H1 (cell line): ENCODE results near the gene FARSB. TPM values are rescaled to one million over a fixed set of nuclear protein-coding genes. Genes with fewer than 3 reads are reported as not detected.

ENCODE experiments used
- CTCF ChIA-PET: fragments of 300-600 bp; sonication (Branson Sonifier 250); formaldehyde crosslinking; loops from one replicate; lab custom pipeline; 2021; ENCODE audit not compliant: partially characterized antibody; lab: Charles Lee
- POLR2A ChIA-PET: fragments of 300-600 bp; sonication (Branson Sonifier 250); formaldehyde crosslinking; loops from one replicate; lab custom pipeline; 2021; ENCODE audit warnings: inconsistent platforms; ENCODE audit not compliant: partially characterized antibody; lab: Charles Lee
- DNase-seq, 2 experiments: peaks; one replicate each; pipeline versions ENCODE4 v3.0.0 to v3.0.0-alpha.2; 2010 to 2022; ENCODE audit warnings: low spot score in 2 of 2, low read depth in 1 of 2, mixed read lengths in 1 of 2
- FAIRE-seq: peaks from 2 replicates; lab custom pipeline; 2011; peaks lifted over from hg19 to GRCh38; lab: Jason Lieb, UNC
- H2AFZ ChIP-seq: 2 replicates; pipeline ENCODE4 v1.8.1; 2012; ENCODE audit warnings: low read length, inconsistent platforms
- H2AK5ac ChIP-seq: 2 replicates; pipeline ENCODE4 v1.6.1; 2013; ENCODE audit warnings: low read depth, low read length
- H2BK120ac ChIP-seq: replicated peaks from 2 replicates; pipeline ENCODE3; 2013; ENCODE audit warnings: low read depth, low read length, inconsistent platforms
- H2BK12ac ChIP-seq: 2 replicates; pipeline ENCODE4 v1.6.1; 2013; ENCODE audit warnings: low read depth, low read length
- H2BK15ac ChIP-seq: 2 replicates; pipeline ENCODE4 v1.6.1; 2013; ENCODE audit warnings: low read length
- H2BK20ac ChIP-seq: 2 replicates; pipeline ENCODE4 v1.6.1; 2013; ENCODE audit warnings: low read length
- H2BK5ac ChIP-seq: 2 replicates; pipeline ENCODE4 v1.6.1; 2013; ENCODE audit warnings: low read depth, low read length
- H3K14ac ChIP-seq: 2 replicates; pipeline ENCODE4 v1.6.1; 2013; ENCODE audit warnings: inconsistent platforms; ENCODE audit not compliant: insufficient read length
- H3K18ac ChIP-seq: 2 replicates; pipeline ENCODE4 v1.6.1; 2013; ENCODE audit warnings: low read length; ENCODE audit errors: extremely low read depth
- H3K23ac ChIP-seq: 2 replicates; pipeline ENCODE4 v1.6.1; 2013; ENCODE audit warnings: inconsistent platforms; ENCODE audit not compliant: insufficient read length
- H3K23me2 ChIP-seq: 2 replicates; pipeline ENCODE4 v1.6.1; 2013; ENCODE audit warnings: low read depth, low read length
- H3K27ac ChIP-seq: 2 replicates; pipeline ENCODE4 v1.6.1; 2011; ENCODE audit warnings: low read depth, low read length, inconsistent platforms
- H3K27me3 ChIP-seq, 4 experiments: replicated peaks in 1 of 4; 1 replicate in 1 of 4; 2 replicates in 3 of 4; pipeline versions ENCODE4 v1.6.1 to v1.8.1; 2011 to 2013; ENCODE audit warnings: low read length in 3 of 4, mild to moderate bottlenecking in 3 of 4, inconsistent platforms in 2 of 4, mixed read lengths in 2 of 4, moderate library complexity in 1 of 4; ENCODE audit not compliant: control insufficient read depth in 3 of 4, insufficient read depth in 3 of 4; ENCODE audit errors: extremely low read depth in 1 of 4
- H3K36me3 ChIP-seq, 4 experiments: 2 replicates each; pipeline versions ENCODE4 v1.6.1 to v1.8.1; 2011 to 2013; ENCODE audit warnings: mild to moderate bottlenecking in 4 of 4, low read length in 3 of 4, moderate library complexity in 2 of 4, control low read depth in 1 of 4, inconsistent platforms in 1 of 4; ENCODE audit not compliant: insufficient read depth in 4 of 4, control insufficient read depth in 2 of 4
- H3K4ac ChIP-seq: replicated peaks from 2 replicates; pipeline ENCODE3; 2013; ENCODE audit warnings: low read length, low read depth, mixed read lengths, inconsistent platforms; ENCODE audit not compliant: insufficient read length
- H3K4me1 ChIP-seq, 4 experiments: replicated peaks in 1 of 4; 1 replicate in 1 of 4; 2 replicates in 3 of 4; pipeline versions ENCODE4 v1.6.1 to v1.8.1; 2011 to 2013; ENCODE audit warnings: low read length in 3 of 4, inconsistent platforms in 2 of 4, mixed read lengths in 1 of 4; ENCODE audit not compliant: insufficient read depth in 4 of 4, control insufficient read depth in 3 of 4
- H3K4me2 ChIP-seq, 2 experiments: 2 replicates each; pipeline versions ENCODE4 v1.6.1 to v1.8.1; 2011 to 2013; ENCODE audit warnings: low read depth in 2 of 2, low read length in 2 of 2, control low read depth in 1 of 2, inconsistent platforms in 1 of 2, mild to moderate bottlenecking in 1 of 2; ENCODE audit not compliant: insufficient read depth in 1 of 2
- H3K4me3 ChIP-seq, 4 experiments: fragments of 200-600, 300-600 bp in 1 of 4; sonication (generic), shearing (Covaris generic), sonication (Bioruptor Twin) in 1 of 4; 2 replicates each; pipeline versions ENCODE4 v1.5.1 to v1.8.1; 2011 to 2016; ENCODE audit warnings: low read length in 4 of 4, low read depth in 3 of 4, control low read depth in 2 of 4, inconsistent platforms in 2 of 4, mild to moderate bottlenecking in 2 of 4, mixed read lengths in 1 of 4, moderate library complexity in 1 of 4; ENCODE audit not compliant: insufficient read depth in 2 of 4; ENCODE audit errors: extremely low read depth in 1 of 4
- H3K56ac ChIP-seq: replicated peaks from 2 replicates; pipeline ENCODE3; 2013; ENCODE audit warnings: low read depth, mild to moderate bottlenecking, mixed read lengths, low read length, inconsistent platforms; ENCODE audit not compliant: insufficient read length
- H3K79me1 ChIP-seq: 2 replicates; pipeline ENCODE4 v1.6.1; 2013; ENCODE audit warnings: low read depth, low read length, control low read depth
- H3K79me2 ChIP-seq, 2 experiments: 2 replicates each; pipeline versions ENCODE4 v1.6.1 to v1.8.1; 2012 to 2013; ENCODE audit warnings: low read length in 2 of 2, mild to moderate bottlenecking in 2 of 2, inconsistent platforms in 1 of 2; ENCODE audit not compliant: insufficient read depth in 2 of 2, control insufficient read depth in 1 of 2
- H3K9ac ChIP-seq, 4 experiments: replicated peaks in 1 of 4; 1 replicate in 1 of 4; 2 replicates in 3 of 4; pipeline versions ENCODE4 v1.6.1 to v1.8.1; 2011 to 2013; ENCODE audit warnings: low read depth in 3 of 4, low read length in 3 of 4, control low read depth in 2 of 4, mild to moderate bottlenecking in 2 of 4, moderate library complexity in 2 of 4, inconsistent platforms in 1 of 4; ENCODE audit errors: extremely low read depth in 1 of 4
- H3K9me3 ChIP-seq, 2 experiments: 2 replicates each; pipeline versions ENCODE4 v1.6.1 to v1.8.1; 2012 to 2013; ENCODE audit warnings: mild to moderate bottlenecking in 2 of 2, moderate library complexity in 2 of 2, control low read depth in 1 of 2, inconsistent platforms in 1 of 2, low read depth in 1 of 2, low read length in 1 of 2, mixed read lengths in 1 of 2; ENCODE audit not compliant: insufficient read depth in 2 of 2
- H4K20me1 ChIP-seq, 2 experiments: replicated peaks in 1 of 2; 2 replicates each; pipeline versions ENCODE3 to v1.8.1; 2011 to 2013; ENCODE audit warnings: inconsistent platforms in 2 of 2, low read length in 2 of 2, mild to moderate bottlenecking in 1 of 2; ENCODE audit not compliant: insufficient read depth in 2 of 2, control insufficient read depth in 1 of 2
- H4K5ac ChIP-seq: 2 replicates; pipeline ENCODE4 v1.6.1; 2013; ENCODE audit warnings: low read length, low read depth, mixed read lengths, inconsistent platforms; ENCODE audit not compliant: insufficient read length
- H4K8ac ChIP-seq: 2 replicates; pipeline ENCODE4 v1.8.0; 2013; ENCODE audit warnings: mild to moderate bottlenecking, moderate library complexity, low read length, inconsistent platforms; ENCODE audit not compliant: insufficient read depth; ENCODE audit errors: extremely low read depth
- H4K91ac ChIP-seq: replicated peaks from 2 replicates; pipeline ENCODE3; 2013; ENCODE audit warnings: low read length, mixed read lengths, inconsistent platforms; ENCODE audit not compliant: insufficient read length
- BRCA1 ChIP-seq: IDR thresholded peaks from 2 replicates; pipeline ENCODE4 v1.6.1; 2012; ENCODE audit warnings: low read depth, low read length, improper control_type of control experiment
- CBX8 ChIP-seq: fragments of 300-800, 300-1000 bp; sonication (generic); IDR thresholded peaks from 2 replicates; pipeline ENCODE4 v1.7.1; 2016; ENCODE audit warnings: low read depth, low read length, borderline replicate concordance
- CREB1 ChIP-seq: IDR thresholded peaks from 2 replicates; pipeline ENCODE4 v1.6.1; 2012; ENCODE audit warnings: inconsistent platforms
- CTBP2 ChIP-seq: IDR thresholded peaks from 2 replicates; pipeline ENCODE4 v1.7.0; 2011; ENCODE audit warnings: borderline replicate concordance, mild to moderate bottlenecking, moderate library complexity, mixed read lengths, low read length; ENCODE audit not compliant: insufficient read depth, insufficient read length
- GABPA ChIP-seq: IDR thresholded peaks from 2 replicates; pipeline ENCODE4 v1.6.1; 2011; ENCODE audit warnings: mild to moderate bottlenecking, low read length, moderate library complexity, borderline replicate concordance; ENCODE audit not compliant: insufficient read depth
- GTF2F1 ChIP-seq: IDR thresholded peaks from 2 replicates; pipeline ENCODE4 v1.6.1; 2012; ENCODE audit warnings: low read depth, low read length, improper control_type of control experiment, borderline replicate concordance
- KDM5A ChIP-seq: fragments of 200-600 bp; IDR thresholded peaks from 2 replicates; pipeline ENCODE4 v1.7.1; 2012; ENCODE audit warnings: mild to moderate bottlenecking, low read length, inconsistent platforms, mixed read lengths
- POLR2AphosphoS5 ChIP-seq: IDR thresholded peaks from 2 replicates; pipeline ENCODE4 v1.6.1; 2011; ENCODE audit warnings: low read depth, low read length
- RBBP5 ChIP-seq: IDR thresholded peaks from 2 replicates; pipeline ENCODE4 v1.7.1; 2012; ENCODE audit warnings: low read depth, mild to moderate bottlenecking, inconsistent platforms, low read length, moderate library complexity, borderline replicate concordance
- TBP ChIP-seq: IDR thresholded peaks from 2 replicates; pipeline ENCODE4 v1.6.1; 2011; ENCODE audit warnings: low read depth, low read length, improper control_type of control experiment
- TCF12 ChIP-seq: IDR thresholded peaks from 2 replicates; pipeline ENCODE4 v1.6.1; 2011; ENCODE audit warnings: low read depth, mild to moderate bottlenecking, low read length
- TEAD4 ChIP-seq: IDR thresholded peaks from 2 replicates; pipeline ENCODE4 v1.6.1; 2012; ENCODE audit warnings: low read depth, low read length, inconsistent platforms, mixed read lengths
- USF2 ChIP-seq: IDR thresholded peaks from 2 replicates; pipeline ENCODE4 v1.6.1; 2011; ENCODE audit warnings: low read length, improper control_type of control experiment
- ZNF274 ChIP-seq: IDR thresholded peaks from 2 replicates; pipeline ENCODE4 v1.7.0; 2012; ENCODE audit warnings: low read length, borderline replicate concordance; ENCODE audit errors: extremely low read depth
- WGBS, 2 experiments: shearing (Covaris generic) in 1 of 2; methylation state at CpG; one replicate each; pipeline versions ENCODE4 v1.1.6 to v1.1.7; 2013 to 2015; ENCODE audit warnings: low lambda C conversion rate in 2 of 2, mixed read lengths in 2 of 2, inconsistent platforms in 1 of 2, low coverage in 1 of 2, missing lambda C conversion rate in 1 of 2; ENCODE audit not compliant: insufficient replicate concordance in 2 of 2, insufficient coverage in 1 of 2, insufficient read length in 1 of 2; ENCODE audit errors: extremely low coverage in 1 of 2, missing lambda C conversion rate in 1 of 2; 5-methylcytosine and 5-hydroxymethylcytosine counted together
- polyA plus RNA-seq, 7 experiments: library from polyadenylated mRNA; depleted of rRNA in 3 of 7; stranded (reverse) in 5 of 7; unstranded in 2 of 7; fragments of >200 nt in 5 of 7; fragments of 200-250 nt in 2 of 7; gene quantifications; 1 replicate in 5 of 7; 2 replicates in 1 of 7; 4 replicates in 1 of 7; pipeline versions ENCODE4 v1.2.1 to v1.2.3, GENCODE V29; 2011 to 2013; ENCODE audit warnings: missing spikeins in 2 of 7, mixed read lengths in 2 of 7
- total RNA-seq: library from RNA; stranded (reverse); fragmentation: NEBNext Ultra II Directional; extraction: Animal tissue kit (Norgen Biotek cat#: 25700); gene quantifications from 2 replicates; pipeline ENCODE4 v1.2.1, GENCODE V29; 2021

Gene FARSB
- total and polyA plus RNA-seq, 2 of the 8 experiments (the other 6 are each of a cell fraction or from before 2014, with no cell fraction given), result 21.0 to 37.9 TPM

- Histone ChIP-seq H2BK15ac (no peak overlapping the region), H2BK120ac (no peak overlapping the region), H3K18ac (no peak overlapping the region), H3K4me2 (no peak overlapping the region), H4K20me1 (no peaks in the 10 kb centered on the region), H3K27ac (no peak overlapping the region), H3K36me3 (peaks cover 3 to 41% (median 17%) of the 10 kb centered on the region in 4 experiments; a peak in 4 of 8 replicates), H3K4ac (no peak overlapping the region), H2AFZ (no peak overlapping the region), H4K5ac (no peak overlapping the region), H3K79me2 (no peaks in the 10 kb centered on the region), H4K91ac (no peak overlapping the region), H2AK5ac (no peak overlapping the region), H2BK5ac (no peak overlapping the region), H3K4me1 (no peaks in the 10 kb centered on the region), H3K79me1 (no peaks in the 10 kb centered on the region), H2BK20ac (no peak overlapping the region), H2BK12ac (no peak overlapping the region), H3K9me3 (no peaks in the 10 kb centered on the region), H3K4me3 (no peak overlapping the region), H3K14ac (no peak overlapping the region), H3K27me3 (no peaks in the 10 kb centered on the region), H3K9ac (no peak overlapping the region), H4K8ac (no peak overlapping the region), H3K23ac (no peak overlapping the region), H3K23me2 (no peaks in the 10 kb centered on the region; the same call in 1 of the 2 replicates), H3K56ac (no peak overlapping the region)
- FAIRE-seq (no peak), DNase-seq (no peak)
- ChIA-PET CTCF (interaction anchor here (1.0 kb wide), 1 partner anchor 24 kb away, joined by 3 read pairs; no protein-coding TSS in a partner anchor), POLR2A (interaction anchor here (1.1 to 1.2 kb wide), 2 partner anchors 12 to 14 kb away, joined by 3 read pairs; partner anchors contain the start of gene FARSB)
- 96% methylated on average over 2 of the region's 2 CpGs; no CpG with 5 or more reads in 1 of the 2 experiments for WGBS, 2 experiments
- TF ChIP-seq CREB1 (no peak), TEAD4 (no peak), CBX8 (no peak), TCF12 (no peak), CTBP2 (no peak), KDM5A (no peak), TBP (no peak), ZNF274 (no peak), POLR2AphosphoS5 (no peak), BRCA1 (no peak), GABPA (no peak), USF2 (no peak), GTF2F1 (no peak), RBBP5 (no peak)
These were observed 14.6 kb downstream of the FARSB start for GRCh38 chr2:222641336-222641735.
